GM12864 (cell line): Measurements from ENCODE around the gene DOCK3.

Experiments used
- DNase-seq: peaks from one replicate; pipeline ENCODE4 v3.0.0-alpha.2; 2011; ENCODE audit warnings: low read depth
- H3K4me3 ChIP-seq: 2 replicates; pipeline ENCODE4 v1.5.1; 2011; ENCODE audit warnings: mild to moderate bottlenecking, low read depth, low read length, control low read depth
- TF ChIP-seq, protein P1 (sequence below): IDR thresholded peaks from 2 replicates; pipeline ENCODE4 v1.5.1; 2011; ENCODE audit warnings: low read depth, mild to moderate bottlenecking, moderate library complexity, low read length, control low read depth, inconsistent platforms; ENCODE audit errors: missing control alignments

The DOCK3 gene

DNA sequence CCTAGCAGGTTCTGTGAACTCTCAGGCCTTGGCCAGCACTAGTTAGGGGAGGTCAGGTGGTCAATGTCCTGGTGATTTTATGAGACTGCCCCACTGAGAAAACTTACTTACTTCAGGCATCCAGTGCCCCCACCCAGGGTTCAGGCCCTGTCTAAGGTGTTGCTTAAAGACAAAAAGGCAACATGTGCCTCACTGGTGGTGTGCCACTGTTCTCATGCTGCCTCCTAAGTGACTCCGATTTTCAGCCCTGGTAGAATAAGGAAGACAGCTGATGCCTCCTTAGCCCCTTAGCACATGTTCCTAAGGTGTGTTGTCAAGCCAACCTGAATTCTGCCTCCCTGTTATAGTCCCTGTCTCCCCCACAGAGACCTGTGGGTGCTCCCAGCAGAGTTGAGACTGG lies 721.7 kb downstream of the DOCK3 start:
- DNase-seq: no peak
- TF ChIP-seq, protein P1, sequence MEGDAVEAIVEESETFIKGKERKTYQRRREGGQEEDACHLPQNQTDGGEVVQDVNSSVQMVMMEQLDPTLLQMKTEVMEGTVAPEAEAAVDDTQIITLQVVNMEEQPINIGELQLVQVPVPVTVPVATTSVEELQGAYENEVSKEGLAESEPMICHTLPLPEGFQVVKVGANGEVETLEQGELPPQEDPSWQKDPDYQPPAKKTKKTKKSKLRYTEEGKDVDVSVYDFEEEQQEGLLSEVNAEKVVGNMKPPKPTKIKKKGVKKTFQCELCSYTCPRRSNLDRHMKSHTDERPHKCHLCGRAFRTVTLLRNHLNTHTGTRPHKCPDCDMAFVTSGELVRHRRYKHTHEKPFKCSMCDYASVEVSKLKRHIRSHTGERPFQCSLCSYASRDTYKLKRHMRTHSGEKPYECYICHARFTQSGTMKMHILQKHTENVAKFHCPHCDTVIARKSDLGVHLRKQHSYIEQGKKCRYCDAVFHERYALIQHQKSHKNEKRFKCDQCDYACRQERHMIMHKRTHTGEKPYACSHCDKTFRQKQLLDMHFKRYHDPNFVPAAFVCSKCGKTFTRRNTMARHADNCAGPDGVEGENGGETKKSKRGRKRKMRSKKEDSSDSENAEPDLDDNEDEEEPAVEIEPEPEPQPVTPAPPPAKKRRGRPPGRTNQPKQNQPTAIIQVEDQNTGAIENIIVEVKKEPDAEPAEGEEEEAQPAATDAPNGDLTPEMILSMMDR: no peak
- H3K4me3 ChIP-seq: no peak overlapping the region

DNA sequence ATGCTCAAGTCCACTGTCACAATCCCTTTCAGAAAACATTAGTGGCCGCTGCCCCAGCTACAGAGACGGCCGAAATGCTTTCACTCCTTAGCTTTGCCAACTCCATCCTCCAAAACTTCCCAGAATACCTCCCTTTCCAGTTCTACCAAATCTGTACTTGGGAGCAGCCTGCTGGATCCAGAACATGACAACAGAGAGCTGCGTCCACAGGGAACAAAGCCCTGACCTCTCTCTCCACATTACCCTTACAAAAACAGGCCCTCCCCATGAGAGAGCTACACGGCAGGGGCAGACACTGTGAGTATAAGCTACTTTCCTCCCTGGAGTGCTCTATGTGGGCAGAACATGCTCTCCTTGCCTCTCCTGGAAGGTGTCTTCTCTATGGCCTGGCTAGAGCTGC lies 722.7 kb downstream of the DOCK3 start:
- no peak overlapping the region for H3K4me3 ChIP-seq
- TF ChIP-seq, protein P1: no peak
- no peak for DNase-seq

GRCh38 chr3:51398595-51399310 lies 724.0 kb downstream of the DOCK3 start:
- TF ChIP-seq, protein P1: no peak

DNA sequence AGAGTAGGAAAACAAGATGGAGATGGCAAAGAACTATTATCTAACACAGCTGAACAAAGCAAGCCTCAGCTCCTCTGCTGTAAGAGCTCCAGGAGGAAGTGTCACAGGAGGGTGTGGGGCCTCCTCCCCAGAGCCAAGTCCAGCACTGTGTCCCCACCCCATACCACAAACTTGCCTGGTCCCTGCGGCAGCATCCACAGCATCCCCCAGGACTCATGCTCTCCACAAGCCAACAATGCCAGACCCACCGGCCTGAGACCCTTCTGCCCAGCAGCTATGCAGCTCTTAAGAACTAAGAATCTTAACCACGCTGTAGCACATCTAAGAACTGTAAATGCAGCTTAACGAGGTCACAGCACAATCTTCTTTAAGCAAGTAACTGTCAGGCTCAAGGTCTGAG lies 725.4 kb downstream of the DOCK3 start:
- TF ChIP-seq, protein P1: no peak

More at GRCh38 chr3:51398595-51399310, 724.0 kb downstream of the DOCK3 start:
- no peak for DNase-seq
- H3K4me3 ChIP-seq: no peak overlapping the region

DNA sequence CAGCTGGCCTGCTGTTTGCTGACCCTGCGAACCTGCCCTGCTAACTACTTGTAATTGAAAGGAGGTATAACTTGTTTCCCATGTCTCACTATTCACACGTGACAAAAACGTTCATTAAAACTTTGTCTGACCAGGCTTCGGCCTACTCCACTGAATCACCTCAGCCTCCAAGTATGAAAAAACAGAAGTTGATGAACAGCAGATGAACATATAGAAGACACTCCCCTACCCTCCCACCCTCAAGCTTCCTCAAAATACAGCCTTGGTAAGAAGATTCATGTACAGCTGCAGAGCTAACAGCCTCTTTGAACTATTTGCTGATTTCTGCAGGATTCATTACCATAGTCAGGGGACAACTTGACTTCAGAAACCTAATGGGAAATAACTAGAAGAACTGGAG lies 727.0 kb downstream of the DOCK3 start:
- DNase-seq: no peak
- TF ChIP-seq, protein P1: no peak
- no peak overlapping the region for H3K4me3 ChIP-seq

More for the DNA sequence above, 725.4 kb downstream of the DOCK3 start:
- no peak overlapping the region for H3K4me3 ChIP-seq
- no peak for DNase-seq

DNA sequence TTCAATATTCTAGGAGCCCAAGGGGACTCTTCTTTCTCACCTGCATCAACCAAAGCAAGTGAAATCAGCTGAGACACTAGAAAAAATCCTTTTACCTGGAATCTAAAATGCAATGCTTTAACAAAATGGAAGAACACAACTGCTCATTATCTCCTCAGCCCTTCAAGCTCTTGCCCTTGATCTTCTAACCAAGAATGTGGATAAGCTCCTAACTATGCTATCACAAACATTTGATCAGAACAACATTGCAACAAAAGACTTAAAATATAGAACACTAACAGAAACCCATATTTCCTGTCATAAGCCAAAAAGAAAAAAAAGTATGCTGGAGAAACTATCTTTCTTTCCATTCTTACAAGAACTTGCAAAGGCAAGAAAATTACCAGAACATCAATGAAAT lies 728.9 kb downstream of the DOCK3 start:
- no peak overlapping the region for H3K4me3 ChIP-seq
- DNase-seq: no peak
- TF ChIP-seq, protein P1: no peak

DNA sequence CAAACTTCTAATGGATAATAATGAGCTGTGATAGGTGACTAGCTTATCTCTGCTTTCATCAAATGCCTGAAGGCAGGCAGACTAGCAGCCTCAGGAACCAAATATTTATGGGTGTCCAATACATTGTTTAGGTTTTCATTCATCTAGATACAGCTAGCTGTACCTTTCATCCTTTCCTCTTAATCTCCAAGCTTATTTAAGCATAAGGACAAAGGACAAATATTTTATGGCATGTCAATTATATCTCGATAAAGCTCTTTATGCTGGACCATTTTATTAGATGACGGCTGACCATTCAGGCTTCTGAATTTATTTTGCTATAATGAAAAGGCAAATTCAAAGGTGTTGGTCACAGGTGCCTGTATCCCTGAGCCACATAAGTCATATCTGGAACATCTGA lies 733.3 kb downstream of the DOCK3 start:
- no peak for DNase-seq
- TF ChIP-seq, protein P1: no peak
- H3K4me3 ChIP-seq: no peak overlapping the region
